Peyer's patch (tissue), 4 donors: ENCODE results near the gene MPC1.

Source experiments
- CTCF ChIP-seq, 6 experiments: fragments of 450-650 bp in 4 of 6; fragments of 200-600 bp in 2 of 6; sonication (generic) in 1 of 6; IDR thresholded peaks; one replicate each; pipeline ENCODE4 v1.5.1; 2017 to 2019; ENCODE audit warnings: antibody characterized with exemption in 6 of 6, mild to moderate bottlenecking in 3 of 6, moderate library complexity in 1 of 6
- POLR2A ChIP-seq, 2 donors: fragments of 450-650 bp; IDR thresholded peaks; one replicate each; pipeline ENCODE4 v1.5.1; 2017; ENCODE audit warnings: antibody characterized with exemption in 2 of 2, mild to moderate bottlenecking in 2 of 2, moderate library complexity in 2 of 2

- TF ChIP-seq CTCF (IDR thresholded peaks at IDR 0.05), result no peak
- no peak for TF ChIP-seq POLR2A (IDR thresholded peaks at IDR 0.05)
Measured at GRCh38 chr6:166379800-166380199, 2.9 kb downstream of the MPC1 start.
